Measurements from ENCODE around the gene SUDS3.

Gene SUDS3

GRCh38 chr12:118456741-118457140 lies 80.4 kb downstream of the SUDS3 start:
- DNase-seq = no peak

GRCh38 chr12:118459110-118459509 lies 82.8 kb downstream of the SUDS3 start:
- DNase-seq = no peak

GRCh38 chr12:118463677-118464076 lies 87.3 kb downstream of the SUDS3 start:
- no peak for DNase-seq

- DNase-seq = no peak
Observed at GRCh38 chr12:118465706-118466105, 89.4 kb downstream of the SUDS3 start.
